HG03064 (cell line): Measurements from ENCODE around the gene KDM8.

ENCODE experiments used
- ATAC-seq: cut with Tn5 transposase; IDR thresholded peaks from one replicate; pipeline ENCODE4 v1.9.1; 2021; ENCODE audit warnings: low read depth; ENCODE audit not compliant: unreplicated experiment

KDM8 gene

GRCh38 chr16:27228045-27228444, 24.7 kb downstream of the KDM8 start:
- ATAC-seq: no peak

- no peak for ATAC-seq
These were observed 25.5 kb downstream of the KDM8 start for GRCh38 chr16:27228621-27229501.

GRCh38 chr16:27229891-27230470, 26.7 kb downstream of the KDM8 start:
- ATAC-seq: no peak

GRCh38 chr16:27230562-27231001, 27.3 kb downstream of the KDM8 start:
- ATAC-seq: no peak

GRCh38 chr16:27231692-27232060, 28.4 kb downstream of the KDM8 start:
- ATAC-seq: no peak

GRCh38 chr16:27232061-27232900, 29.0 kb downstream of the KDM8 start:
- ATAC-seq: peak; percentile 52

- no peak for ATAC-seq
These were observed 29.7 kb downstream of the KDM8 start for GRCh38 chr16:27232901-27233625.

- no peak for ATAC-seq
These were observed 30.4 kb downstream of the KDM8 start for GRCh38 chr16:27233731-27234130.

GRCh38 chr16:27234171-27234570, 30.8 kb downstream of the KDM8 start:
- ATAC-seq: no peak

- no peak for ATAC-seq
These were observed 31.3 kb downstream of the KDM8 start for GRCh38 chr16:27234603-27235002.

GRCh38 chr16:27235055-27235937, 32.0 kb downstream of the KDM8 start:
- ATAC-seq: no peak

GRCh38 chr16:27235938-27236245, 32.6 kb downstream of the KDM8 start:
- no peak for ATAC-seq

- ATAC-seq: no peak
These were observed 33.4 kb downstream of the KDM8 start for GRCh38 chr16:27236635-27237218.

GRCh38 chr16:27237219-27238015, 34.1 kb downstream of the KDM8 start:
- peak; percentile 52 for ATAC-seq

GRCh38 chr16:27238016-27238587, 34.8 kb downstream of the KDM8 start:
- ATAC-seq: peak; percentile 22

- ATAC-seq: no peak
These were observed 35.3 kb downstream of the KDM8 start for GRCh38 chr16:27238591-27238990.

GRCh38 chr16:27239026-27239425, 35.7 kb downstream of the KDM8 start:
- no peak for ATAC-seq
